Keratinocyte (primary cell): ENCODE results near the gene SEC23A. TPM values are rescaled to one million over a fixed set of nuclear protein-coding genes. Genes with fewer than 3 reads are reported as not detected.

ENCODE experiments used
- DNase-seq: peaks from one replicate; pipeline ENCODE4 v3.0.0-alpha.2; 2011; ENCODE audit warnings: low read depth, missing footprints, low spot score
- FAIRE-seq: peaks from 2 replicates; lab custom pipeline; 2011; peaks lifted over from hg19 to GRCh38; lab: Jason Lieb, UNC
- H2AFZ ChIP-seq: 2 replicates; pipeline ENCODE4 v1.6.0; 2012; ENCODE audit warnings: low read length, control low read depth, inconsistent platforms; ENCODE audit not compliant: control insufficient read depth
- H3K27ac ChIP-seq: 2 replicates; pipeline ENCODE4 v1.5.1; 2011; ENCODE audit warnings: low read length; ENCODE audit not compliant: control insufficient read depth, insufficient read depth
- H3K27me3 ChIP-seq: 3 replicates; pipeline ENCODE4 v1.6.0; 2011; ENCODE audit warnings: low read length; ENCODE audit not compliant: control insufficient read depth, insufficient read depth; ENCODE audit errors: extremely low read depth
- H3K36me3 ChIP-seq, 2 experiments: 2 replicates in 1 of 2; 3 replicates in 1 of 2; pipeline ENCODE4 v1.5.1; 2011; ENCODE audit warnings: low read length in 2 of 2, mild to moderate bottlenecking in 1 of 2; ENCODE audit not compliant: control insufficient read depth in 2 of 2, insufficient read depth in 2 of 2; ENCODE audit errors: extremely low read depth in 1 of 2
- H3K4me1 ChIP-seq: 3 replicates; pipeline ENCODE4 v1.5.1; 2011; ENCODE audit warnings: low read length; ENCODE audit not compliant: control insufficient read depth, insufficient read depth; ENCODE audit errors: extremely low read depth
- H3K4me2 ChIP-seq: 3 replicates; pipeline ENCODE4 v1.6.0; 2011; ENCODE audit warnings: low read depth, low read length; ENCODE audit not compliant: control insufficient read depth, insufficient read depth; ENCODE audit errors: extremely low read depth
- H3K4me3 ChIP-seq, 3 experiments: fragments of 200-600 bp in 1 of 3; sonication (generic) in 1 of 3; 2 replicates in 2 of 3; 3 replicates in 1 of 3; pipeline ENCODE4 v1.5.1; 2011 to 2016; ENCODE audit warnings: low read length in 3 of 3, mild to moderate bottlenecking in 3 of 3, control low read depth in 2 of 3, inconsistent platforms in 1 of 3, low read depth in 1 of 3, mixed read lengths in 1 of 3, mixed run types in 1 of 3, moderate library complexity in 1 of 3; ENCODE audit not compliant: control insufficient read depth in 2 of 3, insufficient read depth in 2 of 3; ENCODE audit errors: extremely low read depth in 1 of 3
- H3K79me2 ChIP-seq: 2 replicates; pipeline ENCODE4 v1.6.0; 2012; ENCODE audit warnings: low read length; ENCODE audit not compliant: control insufficient read depth, insufficient read depth
- H3K9ac ChIP-seq: 3 replicates; pipeline ENCODE4 v1.6.0; 2011; ENCODE audit warnings: low read length; ENCODE audit not compliant: control insufficient read depth, insufficient read depth; ENCODE audit errors: extremely low read depth
- H3K9me1 ChIP-seq: 3 replicates; pipeline ENCODE4 v1.6.0; 2011; ENCODE audit warnings: low read length; ENCODE audit not compliant: control insufficient read depth, insufficient read depth; ENCODE audit errors: extremely low read depth
- H3K9me3 ChIP-seq: 2 replicates; pipeline ENCODE4 v1.5.1; 2012; ENCODE audit warnings: low read depth, low read length; ENCODE audit not compliant: control insufficient read depth
- H4K20me1 ChIP-seq: 3 replicates; pipeline ENCODE4 v1.6.0; 2011; ENCODE audit warnings: low read length; ENCODE audit not compliant: control insufficient read depth, insufficient read depth; ENCODE audit errors: extremely low read depth
- EZH2 ChIP-seq: IDR thresholded peaks from one replicate; pipeline ENCODE4 v1.6.1; 2012; ENCODE audit warnings: inconsistent platforms, mild to moderate bottlenecking, low read length, moderate library complexity
- dilution Hi-C: fragments of 300-500 bp; cut with MboI; formaldehyde crosslinking; loops from one replicate; pipeline ENCODE4 v1.7.0; 2020; ENCODE audit warnings: low sequenced_read_pairs; ENCODE audit not compliant: extremely low pct_ligation_motif_present
- polyA plus RNA-seq, 5 experiments: library from polyadenylated mRNA; depleted of rRNA in 3 of 5; stranded (reverse) in 3 of 5; stranded (forward) in 1 of 5; unstranded in 1 of 5; fragments of >200 nt; gene quantifications; 1 replicate in 1 of 5; 2 replicates in 3 of 5; 3 replicates in 1 of 5; pipeline versions ENCODE4 v1.2.1 to v1.2.3, GENCODE V29; 2011 to 2012; ENCODE audit warnings: missing spikeins in 2 of 5, low read depth in 1 of 5, low replicate concordance in 1 of 5
- TF ChIP-seq, protein P1 (sequence below), 3 experiments: IDR thresholded peaks in 1 of 3; conservative IDR thresholded peaks in 1 of 3; optimal IDR thresholded peaks in 1 of 3; 2 replicates in 2 of 3; 3 replicates in 1 of 3; pipeline versions ENCODE3 to v1.5.1; 2011; ENCODE audit warnings: low read length in 3 of 3, mild to moderate bottlenecking in 3 of 3, moderate library complexity in 2 of 3, control low read depth in 1 of 3, inconsistent platforms in 1 of 3; ENCODE audit not compliant: insufficient read depth in 2 of 3; ENCODE audit errors: extremely low read depth in 1 of 3

Gene SEC23A
- polyA plus RNA-seq, 1 donor (not counting 4 experiments of a cell fraction or from before 2014, with no cell fraction given) = 79.6 TPM

DNA sequence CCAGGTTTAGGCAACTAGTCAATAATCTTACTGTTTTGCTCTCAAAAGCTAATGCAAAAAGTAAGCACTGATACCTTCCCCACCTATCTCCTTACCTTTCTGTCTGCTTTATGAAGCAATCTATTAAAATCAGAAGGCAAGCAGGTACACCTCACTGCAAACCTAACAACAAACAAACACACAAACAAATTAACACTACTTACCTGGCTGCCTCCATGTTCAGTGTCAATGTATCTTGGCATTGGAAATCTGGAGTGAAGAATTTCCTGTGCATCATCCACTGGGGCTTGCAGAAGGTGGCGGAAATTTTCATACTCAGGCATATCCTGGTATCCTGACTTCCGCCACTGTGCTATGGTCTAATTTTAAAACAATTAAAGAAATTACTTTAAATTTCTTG is 62.5 kb downstream of the SEC23A start:
- dilution Hi-C loops = no loop called here

DNA sequence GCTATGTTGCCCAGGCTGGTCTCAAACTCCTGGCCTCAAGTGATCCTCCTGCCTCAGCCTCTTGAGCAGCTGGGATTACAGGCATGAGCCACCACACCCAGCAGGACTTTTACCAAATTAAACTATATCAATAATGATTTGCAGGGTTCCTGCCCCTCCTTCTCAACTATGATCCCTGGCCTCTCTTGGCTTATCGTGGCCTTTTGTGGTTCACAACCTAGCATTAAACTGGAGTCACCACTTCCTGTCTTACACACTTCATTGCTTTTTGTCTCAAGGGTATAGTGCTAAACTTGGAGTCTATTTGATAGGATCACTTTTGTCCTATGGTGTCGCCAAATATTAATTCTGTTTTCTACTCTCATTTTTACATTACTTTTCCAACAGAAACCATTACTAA is 64.5 kb downstream of the SEC23A start:
- H3K4me3 ChIP-seq = no peak overlapping the region
- no peaks in the 10 kb centered on the region for H3K79me2 ChIP-seq
- H3K36me3 ChIP-seq = peaks cover 10 to 11% of the 10 kb centered on the region in 2 experiments
- DNase-seq = no peak
- no peak for FAIRE-seq
- no peaks in the 10 kb centered on the region for H3K4me1 ChIP-seq
- no peak overlapping the region for H3K9ac ChIP-seq
- H3K9me1 ChIP-seq = no peaks in the 10 kb centered on the region
- TF ChIP-seq EZH2 = no peak
- TF ChIP-seq, protein P1, sequence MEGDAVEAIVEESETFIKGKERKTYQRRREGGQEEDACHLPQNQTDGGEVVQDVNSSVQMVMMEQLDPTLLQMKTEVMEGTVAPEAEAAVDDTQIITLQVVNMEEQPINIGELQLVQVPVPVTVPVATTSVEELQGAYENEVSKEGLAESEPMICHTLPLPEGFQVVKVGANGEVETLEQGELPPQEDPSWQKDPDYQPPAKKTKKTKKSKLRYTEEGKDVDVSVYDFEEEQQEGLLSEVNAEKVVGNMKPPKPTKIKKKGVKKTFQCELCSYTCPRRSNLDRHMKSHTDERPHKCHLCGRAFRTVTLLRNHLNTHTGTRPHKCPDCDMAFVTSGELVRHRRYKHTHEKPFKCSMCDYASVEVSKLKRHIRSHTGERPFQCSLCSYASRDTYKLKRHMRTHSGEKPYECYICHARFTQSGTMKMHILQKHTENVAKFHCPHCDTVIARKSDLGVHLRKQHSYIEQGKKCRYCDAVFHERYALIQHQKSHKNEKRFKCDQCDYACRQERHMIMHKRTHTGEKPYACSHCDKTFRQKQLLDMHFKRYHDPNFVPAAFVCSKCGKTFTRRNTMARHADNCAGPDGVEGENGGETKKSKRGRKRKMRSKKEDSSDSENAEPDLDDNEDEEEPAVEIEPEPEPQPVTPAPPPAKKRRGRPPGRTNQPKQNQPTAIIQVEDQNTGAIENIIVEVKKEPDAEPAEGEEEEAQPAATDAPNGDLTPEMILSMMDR (optimal IDR thresholded peaks at IDR 0.05 in 1 of 3, IDR thresholded peaks at IDR 0.05 in 1 of 3, conservative IDR thresholded peaks at IDR 0.05 in 1 of 3; ENCODE audit: extremely low read depth in 1 of 3, insufficient read depth in 2 of 3, low read length in 3 of 3) = no peak
- H3K9me3 ChIP-seq = no peaks in the 10 kb centered on the region
- H3K27ac ChIP-seq = no peak overlapping the region
- H2AFZ ChIP-seq = no peak overlapping the region
- dilution Hi-C loops = no loop called here
- no peaks in the 10 kb centered on the region for H4K20me1 ChIP-seq
- H3K4me2 ChIP-seq = no peak overlapping the region
- H3K27me3 ChIP-seq = no peaks in the 10 kb centered on the region

More for the DNA sequence above, 62.5 kb downstream of the SEC23A start:
- Histone ChIP-seq H3K27me3 (no peaks in the 10 kb centered on the region), H3K9me3 (no peaks in the 10 kb centered on the region), H3K9me1 (no peaks in the 10 kb centered on the region), H3K4me2 (no peak overlapping the region), H3K36me3 (peaks cover 10 to 14% of the 10 kb centered on the region in 2 experiments), H3K4me1 (no peaks in the 10 kb centered on the region), H3K4me3 (no peak overlapping the region), H3K9ac (no peak overlapping the region), H3K79me2 (no peaks in the 10 kb centered on the region), H4K20me1 (no peaks in the 10 kb centered on the region), H3K27ac (no peak overlapping the region), H2AFZ (no peak overlapping the region)
- no peak for DNase-seq
- no peak for FAIRE-seq
- TF ChIP-seq, protein P1 (optimal IDR thresholded peaks at IDR 0.05 in 1 of 3, IDR thresholded peaks at IDR 0.05 in 1 of 3, conservative IDR thresholded peaks at IDR 0.05 in 1 of 3; ENCODE audit: extremely low read depth in 1 of 3, insufficient read depth in 2 of 3, low read length in 3 of 3) = no peak
- no peak for TF ChIP-seq EZH2
